MCF 10A (cell line): Measurements from ENCODE around the gene MRPL37. TPM values are rescaled to one million over a fixed set of nuclear protein-coding genes. Genes with fewer than 3 reads are reported as not detected.

Source experiments
- BruUV-seq: library from RNA; stranded (reverse); fragments of 400-500 nt; replicated peaks from 2 replicates; lab custom pipeline; 2021; lab: Mats Ljungman, UMichigan
- CTCF ChIA-PET: fragments of 300-600 bp; sonication (Branson Sonifier 250); formaldehyde crosslinking; extraction: SDS; loops from one replicate; lab custom pipeline; 2021; ENCODE audit warnings: antibody characterized with exemption, inconsistent platforms; lab: Yijun Ruan, JAX
- POLR2A ChIA-PET: fragments of 300-600, 350-650 bp; sonication (Branson Sonifier 250); formaldehyde crosslinking; extraction: SDS; loops from one replicate; lab custom pipeline; 2020; ENCODE audit warnings: antibody characterized with exemption, inconsistent platforms; lab: Yijun Ruan, JAX
- DNase-seq: peaks from one replicate; pipeline ENCODE4 v3.0.0-alpha.2; 2018; ENCODE audit not compliant: unreplicated experiment
- H3K27ac Mint-ChIP-seq: one replicate; pipeline ENCODE4 v1.8.0; 2022; ENCODE audit warnings: mild to moderate bottlenecking, low read depth, mixed read lengths; ENCODE audit not compliant: unreplicated experiment
- H3K27me3 Mint-ChIP-seq: one replicate; pipeline ENCODE4 v1.8.0; 2022; ENCODE audit warnings: mixed read lengths; ENCODE audit not compliant: insufficient read depth, unreplicated experiment
- H3K36me3 Mint-ChIP-seq: one replicate; pipeline ENCODE4 v1.8.0; 2022; ENCODE audit warnings: mild to moderate bottlenecking, moderate library complexity, mixed read lengths; ENCODE audit not compliant: insufficient read depth, unreplicated experiment
- H3K4me1 Mint-ChIP-seq: one replicate; pipeline ENCODE4 v1.8.0; 2022; ENCODE audit warnings: mixed read lengths; ENCODE audit not compliant: insufficient read depth, unreplicated experiment
- H3K4me3 Mint-ChIP-seq: one replicate; pipeline ENCODE4 v1.8.0; 2022; ENCODE audit warnings: mild to moderate bottlenecking, moderate library complexity, mixed read lengths; ENCODE audit not compliant: unreplicated experiment
- H3K9me3 Mint-ChIP-seq: one replicate; pipeline ENCODE4 v1.8.0; 2022; ENCODE audit warnings: mixed read lengths; ENCODE audit not compliant: unreplicated experiment
- intact Hi-C: fragments of 100-400 bp; cut with micrococcal nuclease; formaldehyde crosslinking; loops from 2 replicates; pipeline ENCODE4 v1.14.1; 2022
- total RNA-seq: library from RNA; stranded (reverse); gene quantifications from 2 replicates; pipeline ENCODE4 v1.2.3, GENCODE V29; 2022
- TF ChIP-seq, protein P1 (sequence below): fragments of 200-600 bp; IDR thresholded peaks from one replicate; pipeline ENCODE4 v1.8.0; 2022; ENCODE audit warnings: antibody characterized with exemption, mild to moderate bottlenecking; ENCODE audit not compliant: unreplicated experiment

The MRPL37 gene
- total RNA-seq, 1 experiment from 2014 or later, result 128 TPM

DNA sequence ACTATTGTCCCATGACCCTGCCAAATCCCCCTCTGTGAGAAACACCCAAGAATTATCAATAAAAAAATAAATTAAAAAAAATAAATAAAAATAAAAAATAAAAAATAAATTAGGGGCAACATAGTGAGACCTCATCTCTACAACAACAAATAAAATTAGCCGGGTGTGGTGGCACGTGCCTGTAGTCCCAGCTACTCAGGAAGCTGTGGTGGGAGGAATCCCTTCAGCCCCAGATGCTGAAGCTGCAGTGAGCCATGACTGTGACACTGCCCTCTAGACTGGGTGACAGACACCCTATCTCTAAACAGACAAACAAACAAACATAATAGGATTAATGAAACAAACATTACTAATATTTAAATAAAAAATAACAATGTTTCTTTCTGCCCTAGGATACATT is 34.3 kb downstream of the MRPL37 start:
- POLR2A ChIA-PET, result no interaction called here
- Mint-ChIP-seq H3K9me3 (no peaks in the 10 kb centered on the region), H3K4me1 (peaks cover 6% of the 10 kb centered on the region), H3K27ac (no peak overlapping the region), H3K27me3 (no peaks in the 10 kb centered on the region), H3K4me3 (no peak overlapping the region), H3K36me3 (peaks cover 5% of the 10 kb centered on the region)
- CTCF ChIA-PET, result interaction anchor here (0.7 kb wide), 1 partner anchor 254 kb away, joined by 5 read pairs; no protein-coding TSS in a partner anchor
- no TSS peak for BruUV-seq
- intact Hi-C loops, result no loop called here
- DNase-seq, result no peak
- TF ChIP-seq, protein P1, sequence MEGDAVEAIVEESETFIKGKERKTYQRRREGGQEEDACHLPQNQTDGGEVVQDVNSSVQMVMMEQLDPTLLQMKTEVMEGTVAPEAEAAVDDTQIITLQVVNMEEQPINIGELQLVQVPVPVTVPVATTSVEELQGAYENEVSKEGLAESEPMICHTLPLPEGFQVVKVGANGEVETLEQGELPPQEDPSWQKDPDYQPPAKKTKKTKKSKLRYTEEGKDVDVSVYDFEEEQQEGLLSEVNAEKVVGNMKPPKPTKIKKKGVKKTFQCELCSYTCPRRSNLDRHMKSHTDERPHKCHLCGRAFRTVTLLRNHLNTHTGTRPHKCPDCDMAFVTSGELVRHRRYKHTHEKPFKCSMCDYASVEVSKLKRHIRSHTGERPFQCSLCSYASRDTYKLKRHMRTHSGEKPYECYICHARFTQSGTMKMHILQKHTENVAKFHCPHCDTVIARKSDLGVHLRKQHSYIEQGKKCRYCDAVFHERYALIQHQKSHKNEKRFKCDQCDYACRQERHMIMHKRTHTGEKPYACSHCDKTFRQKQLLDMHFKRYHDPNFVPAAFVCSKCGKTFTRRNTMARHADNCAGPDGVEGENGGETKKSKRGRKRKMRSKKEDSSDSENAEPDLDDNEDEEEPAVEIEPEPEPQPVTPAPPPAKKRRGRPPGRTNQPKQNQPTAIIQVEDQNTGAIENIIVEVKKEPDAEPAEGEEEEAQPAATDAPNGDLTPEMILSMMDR, result no peak

DNA sequence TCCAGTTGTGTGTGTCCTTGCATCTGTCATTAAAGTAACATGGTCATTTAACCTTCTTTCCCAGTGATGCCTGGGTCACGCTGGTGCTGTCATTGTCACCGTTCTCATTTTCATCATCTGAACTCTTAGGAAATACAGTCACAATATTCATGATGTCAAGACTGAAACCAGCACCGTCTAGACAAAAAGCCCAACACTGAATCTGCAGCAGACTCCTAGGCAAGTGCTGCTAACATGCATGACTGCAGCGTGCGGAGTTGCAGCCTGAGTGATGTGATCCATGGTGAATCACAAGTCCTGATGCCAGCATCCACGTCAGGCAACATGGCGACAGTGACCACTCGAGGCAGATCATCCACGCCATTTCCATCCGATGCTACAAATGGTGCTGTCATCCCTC is 37.6 kb downstream of the MRPL37 start:
- TF ChIP-seq, protein P1, result no peak
- Mint-ChIP-seq H3K36me3 (no peaks in the 10 kb centered on the region), H3K9me3 (no peaks in the 10 kb centered on the region), H3K4me3 (no peak overlapping the region), H3K4me1 (no peaks in the 10 kb centered on the region), H3K27ac (no peak overlapping the region), H3K27me3 (no peaks in the 10 kb centered on the region)
- intact Hi-C loops, result no loop called here
- POLR2A ChIA-PET, result no interaction called here
- CTCF ChIA-PET, result no interaction called here
- BruUV-seq, result no TSS peak
- no peak for DNase-seq

DNA sequence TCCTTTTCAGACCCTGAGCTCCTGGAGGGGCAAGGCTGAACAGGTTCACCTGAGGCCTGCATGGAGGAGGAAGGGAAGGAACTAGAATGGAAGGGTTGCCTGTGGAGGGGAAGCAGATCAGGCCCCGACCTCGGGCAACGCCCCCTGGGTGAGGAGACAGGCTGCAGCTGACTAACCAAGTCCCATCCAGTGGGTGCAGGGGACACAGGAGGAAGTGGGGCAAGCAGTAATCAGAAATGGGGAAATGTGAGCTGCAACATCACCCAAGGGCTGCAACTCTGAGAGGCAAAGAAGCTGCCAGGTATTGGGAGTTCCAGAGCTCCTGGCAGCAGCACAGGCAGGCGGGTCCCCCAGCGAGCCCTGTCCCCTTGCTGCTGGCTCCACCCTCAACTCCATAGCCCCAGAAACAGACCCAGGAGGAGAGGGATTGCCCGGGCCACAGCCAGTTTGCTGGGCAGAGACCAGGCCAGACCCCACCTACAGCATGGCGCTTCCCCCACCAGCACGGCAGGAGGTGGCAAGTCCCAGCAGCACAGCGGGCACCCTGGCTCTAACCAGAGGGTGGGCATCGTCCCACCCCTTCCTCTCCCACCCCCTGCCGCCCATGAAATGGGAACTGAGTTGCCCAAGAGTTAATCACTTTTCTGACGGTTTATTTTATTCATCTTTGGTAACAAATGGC is 38.5 kb downstream of the MRPL37 start:
- ChIA-PET POLR2A (no interaction called here), CTCF (interaction anchor here (0.6 kb wide), 2 partner anchors 131 to 253 kb away, joined by 3 to 4 read pairs; no protein-coding TSS in a partner anchor)
- TF ChIP-seq, protein P1, result no peak
- Mint-ChIP-seq H3K27me3 (no peaks in the 10 kb centered on the region), H3K36me3 (peaks cover 6% of the 10 kb centered on the region), H3K4me3 (no peak overlapping the region), H3K4me1 (no peaks in the 10 kb centered on the region), H3K27ac (no peak overlapping the region), H3K9me3 (no peaks in the 10 kb centered on the region)
- intact Hi-C loops, result no loop called here
- BruUV-seq, result no TSS peak
- no peak for DNase-seq

DNA sequence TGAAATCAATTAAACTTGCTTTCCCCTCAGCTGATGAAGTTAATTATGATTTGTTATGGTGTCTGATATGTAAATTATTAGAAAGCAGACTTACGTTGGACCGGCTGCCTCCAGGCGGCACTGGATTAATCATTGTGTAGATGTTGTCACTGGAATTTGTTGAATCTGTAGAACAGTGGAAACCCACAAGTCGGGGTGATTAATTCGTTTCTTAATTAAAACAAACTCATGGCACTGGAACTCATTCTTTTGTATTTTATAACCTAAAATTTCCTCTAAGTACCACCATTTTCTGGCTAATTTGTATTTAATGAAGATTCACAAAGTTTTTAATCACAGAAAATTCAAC is 39.0 kb downstream of the MRPL37 start:
- H3K4me1 Mint-ChIP-seq, result no peaks in the 10 kb centered on the region
- no TSS peak for BruUV-seq
- TF ChIP-seq, protein P1, result no peak
- H3K9me3 Mint-ChIP-seq, result no peaks in the 10 kb centered on the region
- intact Hi-C loops, result no loop called here
- CTCF ChIA-PET, result interaction anchor here (0.6 kb wide), 2 partner anchors 131 to 253 kb away, joined by 3 to 4 read pairs; no protein-coding TSS in a partner anchor
- H3K27me3 Mint-ChIP-seq, result no peaks in the 10 kb centered on the region
- H3K36me3 Mint-ChIP-seq, result peaks cover 6% of the 10 kb centered on the region
- no peak for DNase-seq
- H3K4me3 Mint-ChIP-seq, result no peak overlapping the region
- POLR2A ChIA-PET, result no interaction called here
- H3K27ac Mint-ChIP-seq, result no peak overlapping the region
